MG63 (cell line): ENCODE results near the gene FER. TPM values are rescaled to one million over a fixed set of nuclear protein-coding genes. Genes with fewer than 3 reads are reported as not detected.
A peak's percentile ranks its signal among the peaks of the same experiment; 100 is the strongest.
"Not testable (repeated sequence)": the region's sequence is repeated elsewhere in the genome, so short reads cannot be mapped to it uniquely, and the experiment has no call there.

ENCODE experiments used
- DNase-seq: peaks from one replicate; pipeline ENCODE4 v3.0.0-alpha.2; 2020
- H3K27me3 ChIP-seq: fragments of 250-450 bp; sonication (Bioruptor Pico); 2 replicates; pipeline ENCODE4 v1.5.1; 2020; ENCODE audit warnings: mild to moderate bottlenecking, moderate library complexity
- H3K36me3 ChIP-seq: fragments of 250-450 bp; sonication (Bioruptor Pico); 2 replicates; pipeline ENCODE4 v1.5.1; 2020; ENCODE audit warnings: mild to moderate bottlenecking, moderate library complexity
- H3K4me3 ChIP-seq: fragments of 250-450 bp; sonication (Bioruptor Pico); 2 replicates; pipeline ENCODE4 v1.5.1; 2020; ENCODE audit warnings: mild to moderate bottlenecking, moderate library complexity
- H3K9me3 ChIP-seq: fragments of 250-450 bp; sonication (Bioruptor Pico); 2 replicates; pipeline ENCODE4 v1.5.1; 2020; ENCODE audit warnings: mild to moderate bottlenecking, moderate library complexity
- total RNA-seq: library from RNA; depleted of rRNA; stranded (reverse); fragments of >200 nt; shearing (Covaris generic); gene quantifications from 2 replicates; pipeline ENCODE4 v1.2.3, GENCODE V29; 2014; ENCODE audit warnings: low replicate concordance

FER gene
- total RNA-seq, 1 experiment from 2014 or later: 5.9 TPM

GRCh38 chr5:108736855-108737254, 10.8 kb upstream of the FER start:
- Histone ChIP-seq H3K4me3 (no peak overlapping the region), H3K27me3 (no peaks in the 10 kb centered on the region), H3K9me3 (no peaks in the 10 kb centered on the region), H3K36me3 (no peaks in the 10 kb centered on the region)
- no peak for DNase-seq

DNA sequence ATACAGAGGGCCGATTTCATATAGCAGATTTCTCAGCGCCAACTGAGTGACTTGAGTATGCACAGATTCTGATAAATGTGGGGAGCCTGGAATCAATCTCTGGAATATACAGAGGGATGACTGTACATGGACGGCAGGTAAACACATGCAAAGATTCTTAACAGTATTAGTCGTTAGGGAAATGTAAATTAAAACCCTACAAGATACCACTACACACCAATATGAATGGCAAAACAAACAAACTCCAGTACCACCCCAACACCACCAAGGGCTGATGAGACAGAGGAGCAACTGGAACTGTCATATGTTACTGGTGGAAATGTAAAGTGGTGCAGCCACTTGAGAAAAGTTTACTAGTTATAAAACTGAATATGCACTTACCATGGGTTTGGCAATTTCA, 8.3 kb upstream of the FER start:
- no peaks in the 10 kb centered on the region for H3K36me3 ChIP-seq
- no peaks in the 10 kb centered on the region for H3K27me3 ChIP-seq
- H3K4me3 ChIP-seq: no peak overlapping the region
- DNase-seq: no peak
- no peaks in the 10 kb centered on the region for H3K9me3 ChIP-seq

DNA sequence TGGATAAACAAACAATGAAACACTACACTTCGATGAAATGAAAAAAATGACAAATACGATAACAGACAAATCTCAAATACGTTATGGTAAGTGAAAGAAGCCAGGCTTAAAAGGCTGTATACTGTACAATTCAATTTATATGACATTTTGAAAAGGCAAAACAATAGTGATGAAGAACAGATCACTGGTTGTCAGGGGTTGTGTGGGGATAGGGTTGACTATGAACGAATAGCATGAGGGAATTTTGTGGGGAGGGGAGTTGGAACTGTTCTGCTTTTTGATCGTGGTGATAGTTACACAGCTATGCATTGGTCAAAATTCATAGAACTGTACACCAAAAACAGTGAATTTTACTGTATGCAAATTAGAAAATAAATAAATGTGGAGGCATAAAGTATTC, 7.8 kb upstream of the FER start:
- no peak for DNase-seq
- Histone ChIP-seq H3K36me3 (no peaks in the 10 kb centered on the region), H3K9me3 (no peaks in the 10 kb centered on the region), H3K27me3 (no peaks in the 10 kb centered on the region), H3K4me3 (no peak overlapping the region)

- no peaks in the 10 kb centered on the region for H3K9me3 ChIP-seq
- H3K36me3 ChIP-seq: no peaks in the 10 kb centered on the region
- no peaks in the 10 kb centered on the region for H3K27me3 ChIP-seq
- no peak for DNase-seq
- no peak overlapping the region for H3K4me3 ChIP-seq
Measured at GRCh38 chr5:108743319-108743718, 4.4 kb upstream of the FER start.

- no peaks in the 10 kb centered on the region for H3K36me3 ChIP-seq
- no peak overlapping the region for H3K4me3 ChIP-seq
- DNase-seq: no peak
- no peaks in the 10 kb centered on the region for H3K27me3 ChIP-seq
- H3K9me3 ChIP-seq: no peaks in the 10 kb centered on the region
Measured at GRCh38 chr5:108743846-108744245, 3.9 kb upstream of the FER start.

DNA sequence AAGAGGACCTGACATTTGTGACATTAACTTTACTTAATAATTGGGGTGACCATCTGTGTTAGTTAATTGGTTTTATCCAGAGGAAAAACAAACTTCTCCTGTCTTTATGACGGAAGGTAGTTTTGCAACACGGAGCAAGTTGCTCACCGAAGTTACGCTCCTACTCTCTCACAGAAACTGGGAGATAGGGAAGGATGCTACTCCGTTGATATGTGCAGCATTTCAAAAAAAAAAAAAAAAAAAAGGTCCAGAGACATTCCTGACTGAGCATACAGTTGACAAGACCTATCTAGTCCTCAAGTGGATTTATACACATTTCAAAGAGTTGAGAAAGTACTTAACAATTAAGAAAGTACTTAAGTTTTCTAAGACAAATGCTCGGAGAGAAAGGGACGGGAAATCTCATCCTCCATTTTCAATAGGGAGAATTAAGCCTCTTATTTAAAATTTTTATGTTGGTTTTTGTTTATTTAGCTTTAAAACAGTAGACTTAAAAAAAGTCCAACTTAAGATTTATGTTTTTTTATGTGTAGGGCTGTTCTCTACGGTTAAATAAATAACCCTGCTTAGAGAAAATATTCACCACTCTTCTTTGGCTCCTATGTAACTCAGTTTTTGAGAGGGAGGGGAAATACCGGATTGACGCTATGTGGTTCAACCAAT, 455 bp upstream of the FER start:
- no peak for DNase-seq
- no peaks in the 10 kb centered on the region for H3K36me3 ChIP-seq

DNA sequence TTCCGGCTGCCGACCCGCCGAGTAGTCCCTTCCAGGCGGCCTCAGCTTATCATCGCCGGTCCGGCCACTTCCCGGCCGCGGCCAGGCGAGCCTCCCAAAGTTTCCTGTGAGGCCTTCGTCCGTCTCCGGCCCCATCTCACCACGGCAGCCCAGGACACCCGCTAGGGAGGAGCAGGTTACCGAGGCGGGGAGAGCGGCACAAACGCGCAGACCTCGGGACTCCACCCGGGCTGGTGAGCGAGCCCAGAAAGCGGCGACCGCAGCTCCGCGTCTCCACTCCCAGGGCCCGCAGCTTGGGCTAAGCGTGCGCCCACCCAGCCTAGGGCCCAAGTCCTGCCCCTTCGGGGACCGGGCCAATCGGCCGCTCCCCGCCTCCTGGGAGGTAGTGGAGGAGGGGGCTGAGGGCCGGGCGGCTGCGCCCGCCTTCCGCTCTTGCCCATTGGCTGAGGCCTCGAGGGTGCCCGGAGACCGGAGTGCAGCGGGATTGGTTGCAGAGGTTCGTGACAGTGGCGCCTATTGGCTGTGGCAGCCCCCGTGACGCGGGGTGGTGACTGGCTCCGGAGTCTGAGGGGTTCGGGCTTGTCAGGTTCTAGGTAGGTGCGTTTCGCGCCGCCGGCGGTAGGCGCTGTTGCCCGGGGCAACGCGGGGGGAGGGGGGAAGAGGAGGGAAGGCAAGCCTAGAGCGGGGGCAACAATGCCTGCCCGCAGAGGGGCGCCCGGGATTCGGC, 867 bp downstream of the FER start:
- peak; percentile 100 for DNase-seq
- no peaks in the 10 kb centered on the region for H3K9me3 ChIP-seq
- H3K36me3 ChIP-seq: no peaks in the 10 kb centered on the region
- H3K27me3 ChIP-seq: no peaks in the 10 kb centered on the region
- H3K4me3 ChIP-seq: peak overlapping the region; percentile 81

More for the DNA sequence above, 455 bp upstream of the FER start:
- H3K27me3 ChIP-seq: no peaks in the 10 kb centered on the region
- H3K4me3 ChIP-seq: peak overlapping the region; percentile 81
- no peaks in the 10 kb centered on the region for H3K9me3 ChIP-seq

- Histone ChIP-seq H3K36me3 (no peaks in the 10 kb centered on the region), H3K27me3 (no peaks in the 10 kb centered on the region), H3K9me3 (no peaks in the 10 kb centered on the region), H3K4me3 (peak overlapping the region; percentile 81)
- peak; percentile 94 for DNase-seq
Measured at GRCh38 chr5:108749128-108749861, 1.6 kb downstream of the FER start.

DNA sequence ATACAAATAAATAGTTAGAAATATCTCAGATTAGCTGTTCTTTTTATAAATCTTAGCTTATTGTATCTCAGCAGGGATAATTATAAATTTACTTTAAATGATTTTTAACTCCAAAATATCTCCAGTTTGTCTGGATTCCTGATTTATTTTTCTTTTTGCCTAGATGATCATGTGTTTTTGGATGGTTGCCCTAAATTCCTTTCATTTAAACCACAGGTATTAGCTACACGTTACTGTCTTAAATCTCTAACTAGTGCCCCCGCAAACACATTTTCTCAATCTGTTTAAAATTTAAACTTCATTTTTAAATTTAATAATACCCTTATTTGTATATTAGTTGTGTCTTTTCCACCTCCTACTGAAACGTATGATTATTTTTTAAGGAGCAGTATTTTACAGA, 5.6 kb downstream of the FER start:
- DNase-seq: no peak
- H3K27me3 ChIP-seq: no peaks in the 10 kb centered on the region
- H3K9me3 ChIP-seq: no peaks in the 10 kb centered on the region
- H3K36me3 ChIP-seq: no peaks in the 10 kb centered on the region
- H3K4me3 ChIP-seq: peak overlapping the region; percentile 27; the same call in 1 of the 2 replicates

DNA sequence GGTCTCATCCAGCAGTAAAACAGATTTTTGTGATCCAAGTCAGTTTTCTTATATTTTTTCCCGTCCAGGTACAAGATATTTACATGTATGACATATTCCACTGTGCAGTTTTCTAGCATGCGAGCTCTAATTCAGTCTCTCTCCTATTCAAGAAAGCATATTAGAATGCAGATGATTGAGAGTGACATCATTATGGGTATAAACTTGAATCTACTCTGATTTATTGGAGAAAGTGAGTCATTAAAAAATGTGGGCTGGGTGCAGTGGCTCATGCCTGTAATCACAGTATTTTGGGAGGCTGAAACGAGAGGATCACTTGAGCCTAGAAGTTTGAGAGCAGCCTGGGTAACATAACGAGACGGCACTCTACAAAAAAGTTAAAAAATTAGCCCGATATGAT, 6.2 kb downstream of the FER start:
- no peaks in the 10 kb centered on the region for H3K27me3 ChIP-seq
- no peaks in the 10 kb centered on the region for H3K36me3 ChIP-seq
- peak; percentile 62 for DNase-seq
- no peaks in the 10 kb centered on the region for H3K9me3 ChIP-seq
- peak overlapping the region; percentile 27; the same call in 1 of the 2 replicates for H3K4me3 ChIP-seq

DNA sequence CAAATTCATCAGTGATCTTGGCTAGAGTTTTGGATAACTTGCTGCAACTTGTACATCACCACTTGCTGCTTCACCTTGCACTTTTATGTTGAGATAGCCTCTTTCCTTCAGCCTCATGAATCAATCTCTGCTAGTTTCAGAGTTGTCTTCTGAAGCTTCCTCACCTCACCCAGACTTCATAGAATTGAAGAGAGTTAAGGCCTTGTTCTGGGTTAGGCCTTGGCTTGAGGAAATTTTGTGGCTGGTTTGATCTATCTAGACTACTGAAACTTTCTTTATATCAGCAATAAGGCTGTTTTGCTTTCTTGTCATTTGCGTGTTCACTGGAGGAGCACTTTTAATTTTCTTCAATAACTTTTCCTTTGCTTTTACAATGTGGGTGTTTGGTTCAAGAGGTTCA, 12.8 kb downstream of the FER start:
- Histone ChIP-seq H3K4me3 (no peak overlapping the region), H3K27me3 (no peaks in the 10 kb centered on the region), H3K36me3 (peaks cover 11% of the 10 kb centered on the region), H3K9me3 (peaks cover 12% of the 10 kb centered on the region)
- no peak for DNase-seq

DNA sequence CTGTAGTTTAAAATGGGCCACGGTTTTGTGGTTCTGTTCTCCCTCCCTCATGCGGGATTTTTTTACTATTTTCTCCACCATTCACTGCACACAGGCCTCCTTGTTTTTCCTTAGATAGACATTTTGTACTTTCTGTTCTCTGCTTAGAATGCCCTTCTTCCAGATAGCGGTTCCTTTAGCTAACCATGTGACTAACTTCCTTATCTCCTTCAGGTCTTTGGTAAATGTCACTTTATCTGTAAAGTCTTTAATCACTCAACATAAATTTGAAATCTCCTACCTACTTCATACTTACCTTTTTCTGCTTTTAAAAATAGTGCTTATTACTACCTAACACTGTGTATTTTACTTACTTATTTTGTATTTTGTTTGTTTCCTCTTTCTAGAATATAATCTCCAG, 15.0 kb downstream of the FER start:
- DNase-seq: no peak
- H3K9me3 ChIP-seq: peaks cover 12% of the 10 kb centered on the region
- no peaks in the 10 kb centered on the region for H3K27me3 ChIP-seq
- H3K4me3 ChIP-seq: no peak overlapping the region
- peaks cover 11% of the 10 kb centered on the region for H3K36me3 ChIP-seq

GRCh38 chr5:108763222-108763916, 15.7 kb downstream of the FER start:
- H3K36me3 ChIP-seq: peaks cover 12% of the 10 kb centered on the region
- no peak for DNase-seq

GRCh38 chr5:108765647-108766046, 17.9 kb downstream of the FER start:
- peaks cover 3% of the 10 kb centered on the region; the same call in 1 of the 2 replicates for H3K36me3 ChIP-seq
- no peaks in the 10 kb centered on the region for H3K9me3 ChIP-seq
- H3K4me3 ChIP-seq: no peak overlapping the region
- no peaks in the 10 kb centered on the region for H3K27me3 ChIP-seq
- DNase-seq: no peak

More at GRCh38 chr5:108763222-108763916, 15.7 kb downstream of the FER start:
- H3K4me3 ChIP-seq: no peak overlapping the region
- no peaks in the 10 kb centered on the region for H3K27me3 ChIP-seq
- H3K9me3 ChIP-seq: peaks cover 12% of the 10 kb centered on the region

- not testable (repeated sequence) for H3K4me3 ChIP-seq, H3K9me3 ChIP-seq, H3K36me3 ChIP-seq
Measured at GRCh38 chr5:108766916-108767315, 19.2 kb downstream of the FER start.

GRCh38 chr5:108769352-108769751, 21.7 kb downstream of the FER start:
- Histone ChIP-seq H3K4me3 (no peak overlapping the region), H3K9me3 (no peaks in the 10 kb centered on the region), H3K36me3 (peaks cover 7% of the 10 kb centered on the region), H3K27me3 (no peaks in the 10 kb centered on the region)
- DNase-seq: no peak

More at GRCh38 chr5:108766916-108767315, 19.2 kb downstream of the FER start:
- not testable (repeated sequence) for DNase-seq, H3K27me3 ChIP-seq

DNA sequence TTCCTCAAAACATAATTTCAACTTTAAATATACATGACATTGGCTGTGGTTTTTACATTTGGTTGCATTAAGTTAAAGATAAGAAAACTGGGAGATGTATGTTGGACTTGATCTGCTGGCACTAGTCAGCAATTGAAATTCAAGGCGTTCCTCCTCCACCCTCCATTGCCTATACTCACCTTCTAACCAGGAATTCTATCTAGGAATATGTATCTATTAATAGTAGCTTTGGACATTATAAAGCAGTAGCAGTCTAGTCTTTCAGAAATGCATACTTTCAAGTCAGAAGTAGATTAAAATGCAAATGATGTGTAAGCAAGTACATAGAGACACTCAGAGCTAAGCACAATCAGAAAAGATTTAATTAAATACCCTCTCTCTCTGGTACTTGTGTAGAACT, 24.9 kb downstream of the FER start:
- Histone ChIP-seq H3K4me3 (no peak overlapping the region), H3K27me3 (no peaks in the 10 kb centered on the region)
- no peak for DNase-seq

More for the DNA sequence above, 24.9 kb downstream of the FER start:
- peaks cover 7% of the 10 kb centered on the region for H3K36me3 ChIP-seq
- peaks cover 3% of the 10 kb centered on the region; the same call in 1 of the 2 replicates for H3K9me3 ChIP-seq
